ACC112 (cell line): Measurements from ENCODE around the gene BORCS5.
"Not testable (repeated sequence)": the region's sequence is repeated elsewhere in the genome, so short reads cannot be mapped to it uniquely, and the experiment has no call there.

Source experiments
- H2AFZ ChIP-seq: fragments of 200-600 bp; sonication (generic); one replicate; pipeline ENCODE4 v1.6.0; 2017; ENCODE audit warnings: antibody characterized with exemption, low read length; ENCODE audit not compliant: unreplicated experiment
- H3K27ac ChIP-seq: fragments of 200-600 bp; sonication (generic); 2 replicates; pipeline ENCODE4 v1.5.1; 2014; ENCODE audit warnings: low read depth, mild to moderate bottlenecking, antibody characterized with exemption, low read length, moderate library complexity
- H3K27me3 ChIP-seq: fragments of 200-600 bp; sonication (generic); 2 replicates; pipeline ENCODE4 v1.6.1; 2014; ENCODE audit warnings: mild to moderate bottlenecking, antibody characterized with exemption, low read length, moderate library complexity, mixed read lengths; ENCODE audit not compliant: insufficient read depth
- H3K36me3 ChIP-seq: fragments of 200-600 bp; sonication (generic); 2 replicates; pipeline ENCODE4 v1.6.1; 2016; ENCODE audit warnings: mild to moderate bottlenecking, antibody characterized with exemption, low read length, moderate library complexity, mixed read lengths; ENCODE audit not compliant: insufficient read depth
- H3K4me1 ChIP-seq: fragments of 200-600 bp; sonication (generic); one replicate; pipeline ENCODE4 v1.6.1; 2016; ENCODE audit warnings: low read length, mixed read lengths; ENCODE audit not compliant: insufficient read depth, unreplicated experiment, control insufficient read depth
- H3K4me3 ChIP-seq: fragments of 200-600 bp; sonication (generic); 2 replicates; pipeline ENCODE4 v1.5.1; 2014; ENCODE audit warnings: mild to moderate bottlenecking, low read depth, low read length
- H3K79me2 ChIP-seq: fragments of 200-600 bp; sonication (generic); one replicate; pipeline ENCODE4 v1.6.0; 2016; ENCODE audit warnings: low read length; ENCODE audit not compliant: control insufficient read depth, unreplicated experiment, insufficient read depth

BORCS5 gene

DNA sequence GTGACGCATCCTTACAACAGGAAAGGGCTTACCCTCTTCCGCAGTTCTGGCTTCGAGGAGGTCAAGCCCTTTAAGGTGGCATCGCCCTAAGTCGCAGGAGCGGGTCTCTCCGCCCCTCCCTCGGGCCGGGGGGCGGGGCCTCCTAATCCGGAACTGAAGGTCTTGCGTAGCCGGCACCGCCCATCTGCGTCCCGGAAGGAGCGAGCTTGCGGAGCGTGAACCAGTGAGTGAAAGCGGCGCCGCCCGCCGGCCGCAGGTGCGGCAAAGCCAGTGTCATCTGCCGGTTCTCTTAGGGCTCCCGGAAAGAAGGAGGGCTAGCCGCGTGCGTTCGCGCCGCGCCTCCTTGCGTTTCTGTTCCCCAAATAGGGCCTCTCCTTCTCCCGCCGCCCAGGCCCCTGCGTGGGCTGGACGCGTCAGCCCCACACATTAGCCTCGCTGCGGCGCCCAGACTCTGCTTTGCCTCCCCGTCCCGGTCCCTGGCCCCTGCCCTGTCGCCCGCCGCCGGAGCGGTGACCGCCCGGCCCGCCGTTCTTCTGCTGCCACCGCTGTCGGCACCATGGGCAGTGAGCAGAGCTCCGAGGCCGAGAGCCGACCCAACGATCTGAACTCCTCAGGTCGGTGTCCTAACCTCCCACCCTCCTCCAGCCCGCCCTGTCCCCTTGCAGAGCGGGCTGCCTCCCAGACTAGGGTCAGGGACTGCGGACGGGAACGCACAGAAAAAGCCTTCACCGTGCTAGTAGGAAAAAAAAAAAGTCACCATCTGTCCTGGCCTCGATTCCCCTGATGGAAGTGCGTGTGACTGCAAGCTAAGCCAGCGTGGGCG lies at the start of gene BORCS5:
Gene BORCS5, plus strand, starts transcription at position 183 of the 823 bp plus-strand sequence. Its CDS starts 374 bp downstream, at position 557.
- peak within 1 kb of the TSS; percentile 97 for H3K4me3 ChIP-seq
- peaks cover 14% of the 10 kb centered on the region for H3K79me2 ChIP-seq
- peak within 1 kb of the TSS; percentile 45 for H3K27ac ChIP-seq
- H3K36me3 ChIP-seq, result no peaks in the 10 kb centered on the region
- H3K4me1 ChIP-seq, result peaks cover 12% of the 10 kb centered on the region
- no peaks in the 10 kb centered on the region for H3K27me3 ChIP-seq
- peak within 1 kb of the TSS; percentile 89 for H2AFZ ChIP-seq

DNA sequence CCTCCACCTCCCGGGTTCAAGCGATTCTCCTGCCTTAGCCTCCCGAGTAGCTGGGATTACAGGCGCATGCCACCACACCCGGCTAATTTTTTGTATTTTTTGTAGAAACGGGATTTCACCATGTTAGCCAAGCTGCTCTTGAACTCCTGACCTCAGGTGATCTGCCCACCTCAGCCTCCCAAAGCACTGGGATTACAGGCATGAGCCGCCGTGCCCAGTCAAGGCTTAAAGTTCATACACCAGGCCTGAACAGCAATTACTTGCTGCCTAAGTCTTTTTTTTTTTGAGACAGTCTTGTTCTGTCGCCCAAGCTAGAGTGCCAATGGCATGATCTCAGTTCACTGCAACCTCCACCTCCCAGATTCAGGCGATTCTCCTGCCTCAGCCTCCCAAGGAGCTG lies 46.2 kb upstream of the BORCS5 start:
- H3K79me2 ChIP-seq, H3K4me1 ChIP-seq, H3K27ac ChIP-seq, H3K27me3 ChIP-seq, H3K4me3 ChIP-seq, H3K36me3 ChIP-seq, H2AFZ ChIP-seq: not testable (repeated sequence)

DNA sequence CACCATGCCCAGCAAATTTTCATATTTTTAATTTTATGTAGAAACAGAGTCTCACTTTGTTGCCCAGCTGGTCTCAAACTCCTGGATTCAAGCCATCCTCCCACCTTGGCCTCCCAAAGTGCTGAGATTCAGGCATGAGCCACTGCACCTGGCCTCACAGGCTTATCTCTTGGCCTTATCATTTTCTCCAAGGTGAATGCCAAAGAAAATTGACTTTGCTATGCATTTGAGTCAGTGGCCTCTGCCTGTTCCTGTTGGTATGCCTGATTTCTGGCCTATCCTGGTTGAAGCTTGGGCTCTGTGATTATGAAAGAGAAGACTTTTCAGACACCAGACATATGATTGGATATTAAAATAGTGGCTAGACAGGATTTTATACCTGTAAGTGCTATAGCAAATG lies 41.0 kb upstream of the BORCS5 start:
- H3K4me1 ChIP-seq, result peaks cover 10% of the 10 kb centered on the region
- H3K27ac ChIP-seq, result no peak overlapping the region
- no peaks in the 10 kb centered on the region for H3K79me2 ChIP-seq
- no peak overlapping the region for H3K4me3 ChIP-seq
- H3K36me3 ChIP-seq, result no peaks in the 10 kb centered on the region
- H2AFZ ChIP-seq, result no peak overlapping the region
- no peaks in the 10 kb centered on the region for H3K27me3 ChIP-seq

DNA sequence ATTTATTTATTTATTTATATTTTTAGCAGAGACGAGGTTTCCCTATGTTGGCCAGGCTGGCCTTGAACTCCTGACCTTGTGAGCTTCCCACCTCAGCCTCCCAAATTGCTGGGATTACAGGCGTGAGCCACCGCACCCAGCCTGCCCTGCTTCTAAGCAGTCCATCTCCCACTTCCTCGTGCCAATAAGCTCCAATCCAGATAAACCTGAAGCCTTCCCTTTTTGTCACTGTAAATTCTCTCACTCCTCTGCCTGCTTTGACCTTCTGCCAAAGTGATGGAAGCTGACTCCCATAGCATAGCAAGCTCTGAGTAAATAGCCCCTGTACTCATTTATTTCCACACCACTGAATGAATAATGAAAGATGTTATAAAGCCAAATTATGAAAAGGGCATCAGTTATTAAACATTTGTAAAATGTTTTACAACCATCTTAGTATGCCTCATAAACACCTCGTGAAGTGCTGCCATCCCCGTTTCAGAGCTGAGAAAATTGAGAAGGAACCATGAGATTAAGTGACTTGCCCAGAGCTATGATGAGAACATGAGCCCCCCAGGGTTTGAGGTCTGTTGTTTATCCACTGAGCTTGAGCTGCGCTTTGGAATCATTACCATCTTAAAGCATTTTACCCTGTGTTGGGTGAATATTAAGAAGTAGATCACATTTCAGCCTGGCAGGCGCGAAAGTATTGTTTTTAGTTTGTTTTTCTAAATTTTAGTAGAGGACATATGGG lies 37.3 kb upstream of the BORCS5 start:
- Histone ChIP-seq H3K79me2 (no peaks in the 10 kb centered on the region), H3K27ac (no peak overlapping the region), H2AFZ (peak overlapping the region; percentile 95), H3K36me3 (no peaks in the 10 kb centered on the region), H3K4me1 (peaks cover 10% of the 10 kb centered on the region), H3K27me3 (no peaks in the 10 kb centered on the region), H3K4me3 (peak overlapping the region; percentile 34)

DNA sequence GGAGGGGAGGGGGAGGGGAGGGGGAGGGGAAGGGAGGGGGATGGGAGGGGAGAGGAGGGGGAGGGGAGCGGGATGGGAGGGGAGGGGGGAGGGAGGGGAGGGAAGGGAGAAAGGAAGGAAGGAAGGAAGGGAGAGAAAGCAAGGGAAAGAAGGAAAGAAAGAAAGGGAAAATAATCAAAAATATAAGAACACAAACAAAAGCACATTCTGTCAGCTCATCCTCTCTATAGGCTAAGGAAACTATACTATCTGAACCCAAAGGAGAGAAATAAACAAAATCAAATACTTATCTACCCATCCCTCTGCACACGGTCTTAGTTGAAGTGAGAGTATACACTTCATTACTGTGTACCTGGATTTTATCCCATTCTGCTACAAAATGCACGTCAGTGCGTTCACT lies 33.8 kb upstream of the BORCS5 start:
- peaks cover 10% of the 10 kb centered on the region for H3K4me1 ChIP-seq
- H3K4me3 ChIP-seq, result no peak overlapping the region
- H3K27me3 ChIP-seq, result no peaks in the 10 kb centered on the region
- no peak overlapping the region for H3K27ac ChIP-seq
- H3K79me2 ChIP-seq, result no peaks in the 10 kb centered on the region
- no peak overlapping the region for H2AFZ ChIP-seq
- H3K36me3 ChIP-seq, result no peaks in the 10 kb centered on the region

DNA sequence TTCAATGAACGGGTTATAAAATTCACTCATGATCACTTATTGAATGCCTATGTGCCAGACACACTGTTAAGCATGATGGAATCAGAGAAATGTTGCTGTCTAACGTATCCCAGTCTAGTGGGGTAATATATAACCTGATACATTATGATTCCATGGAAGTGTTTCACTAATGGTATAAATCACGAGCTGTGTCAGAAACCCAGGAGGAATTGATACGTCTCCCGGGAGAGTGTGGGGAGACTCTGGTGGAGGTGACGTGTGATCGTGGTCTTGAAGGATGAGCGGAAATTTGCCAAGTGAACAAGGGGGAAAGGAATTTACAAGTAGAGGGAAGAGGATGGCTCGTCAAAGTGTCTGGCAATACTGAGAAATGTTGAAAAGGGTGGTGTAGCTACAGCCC lies 33.3 kb upstream of the BORCS5 start:
- no peaks in the 10 kb centered on the region for H3K36me3 ChIP-seq
- H3K79me2 ChIP-seq, result no peaks in the 10 kb centered on the region
- H2AFZ ChIP-seq, result no peak overlapping the region

DNA sequence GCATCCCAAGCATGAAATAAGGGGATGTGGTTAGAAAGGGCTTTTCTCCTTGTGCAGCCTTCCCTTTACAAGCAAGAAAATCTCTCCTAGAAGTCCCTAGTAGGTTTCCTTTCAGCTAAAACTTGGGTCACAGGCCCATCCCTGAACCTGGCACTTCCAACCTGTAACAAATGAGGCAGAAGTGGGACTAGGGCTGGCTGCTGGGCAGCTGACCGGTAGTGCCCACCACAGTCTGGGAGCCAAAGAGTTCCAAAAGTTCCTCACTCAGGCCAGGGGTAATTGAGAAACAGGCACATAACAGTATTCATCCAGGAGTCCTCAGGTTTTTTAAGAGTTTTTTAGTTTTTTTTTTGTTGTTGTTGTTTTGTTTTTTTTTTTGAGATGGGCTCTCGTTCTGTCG lies 30.6 kb upstream of the BORCS5 start:
- no peak overlapping the region for H3K4me3 ChIP-seq
- H2AFZ ChIP-seq, result no peak overlapping the region
- no peaks in the 10 kb centered on the region for H3K27me3 ChIP-seq
- H3K79me2 ChIP-seq, result no peaks in the 10 kb centered on the region
- H3K36me3 ChIP-seq, result no peaks in the 10 kb centered on the region
- H3K27ac ChIP-seq, result no peak overlapping the region
- H3K4me1 ChIP-seq, result no peaks in the 10 kb centered on the region

More for the DNA sequence above, 33.3 kb upstream of the BORCS5 start:
- H3K27ac ChIP-seq, result no peak overlapping the region
- no peaks in the 10 kb centered on the region for H3K27me3 ChIP-seq
- no peak overlapping the region for H3K4me3 ChIP-seq
- peaks cover 10% of the 10 kb centered on the region for H3K4me1 ChIP-seq

DNA sequence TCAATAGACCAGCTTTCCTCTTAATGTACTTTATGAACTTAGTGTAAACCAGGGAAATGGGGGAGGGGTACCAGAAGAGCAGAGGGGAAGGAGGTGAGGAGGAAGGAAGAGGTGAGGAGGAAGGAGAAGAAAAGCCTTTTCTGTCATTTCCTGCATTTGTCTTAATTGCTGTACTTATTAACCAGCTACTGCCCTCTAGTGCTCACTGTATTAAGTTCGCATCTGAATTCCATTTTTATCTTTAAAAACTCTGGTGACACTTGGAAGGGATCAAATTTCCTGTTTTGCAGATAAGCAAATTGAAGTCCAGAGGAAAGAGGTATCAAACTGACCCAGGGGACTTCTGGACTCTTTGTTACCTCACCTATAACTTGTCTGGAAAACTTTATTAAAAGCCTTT lies 29.1 kb upstream of the BORCS5 start:
- Histone ChIP-seq H2AFZ (no peak overlapping the region), H3K79me2 (no peaks in the 10 kb centered on the region), H3K36me3 (no peaks in the 10 kb centered on the region), H3K27me3 (no peaks in the 10 kb centered on the region), H3K27ac (no peak overlapping the region), H3K4me1 (no peaks in the 10 kb centered on the region), H3K4me3 (no peak overlapping the region)

DNA sequence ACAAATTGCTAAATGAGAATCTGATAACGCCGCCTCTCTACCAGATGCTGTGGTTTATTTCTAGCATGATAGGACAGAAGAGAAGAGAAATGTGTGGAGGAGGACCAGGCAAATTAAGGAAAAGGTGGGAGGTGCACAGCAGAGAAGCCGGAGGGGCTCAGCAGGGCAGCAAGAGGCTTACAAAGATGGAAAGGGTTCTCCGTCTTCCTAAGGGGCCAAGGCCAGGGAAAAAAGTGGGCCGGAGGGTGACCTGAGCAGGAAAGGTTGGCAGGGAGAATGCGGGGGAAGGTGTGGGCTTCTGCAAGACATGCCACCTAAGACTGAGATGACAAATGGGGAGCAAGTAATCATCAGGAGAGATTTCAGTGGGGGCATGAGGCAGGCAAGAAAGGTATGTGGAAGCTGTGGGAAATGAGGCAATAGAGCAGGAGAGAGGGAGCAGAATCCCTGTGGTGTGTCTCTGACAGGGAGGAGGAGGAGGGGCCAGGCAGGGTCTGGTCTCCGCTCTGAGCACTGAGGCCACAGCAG lies 25.6 kb upstream of the BORCS5 start:
- Histone ChIP-seq H3K79me2 (no peaks in the 10 kb centered on the region), H3K4me3 (no peak overlapping the region), H3K27ac (no peak overlapping the region), H2AFZ (no peak overlapping the region), H3K27me3 (no peaks in the 10 kb centered on the region), H3K4me1 (no peaks in the 10 kb centered on the region), H3K36me3 (no peaks in the 10 kb centered on the region)

DNA sequence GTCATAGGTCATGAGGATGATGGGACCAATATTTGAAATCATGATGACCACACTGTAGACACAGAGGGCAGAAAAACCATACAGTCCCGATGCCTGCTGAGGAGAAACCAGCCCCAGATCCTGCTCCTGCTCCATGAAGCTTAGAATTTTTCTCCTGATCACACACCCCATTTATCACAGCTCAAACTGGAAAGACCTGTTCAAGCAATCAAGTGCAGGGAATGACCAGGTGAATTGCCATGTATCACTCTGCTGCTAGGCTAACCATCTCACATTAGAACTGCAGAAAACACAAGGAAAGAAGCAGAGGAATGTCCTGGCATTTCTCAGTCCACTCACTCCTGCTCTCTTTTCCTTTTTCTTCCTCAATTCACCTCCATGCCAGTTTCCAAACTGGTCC lies 25.0 kb upstream of the BORCS5 start:
- Histone ChIP-seq H3K27ac (no peak overlapping the region), H3K4me3 (no peak overlapping the region), H3K27me3 (no peaks in the 10 kb centered on the region), H3K79me2 (no peaks in the 10 kb centered on the region), H3K4me1 (no peaks in the 10 kb centered on the region), H2AFZ (no peak overlapping the region), H3K36me3 (no peaks in the 10 kb centered on the region)
